Measurements from ENCODE around the gene UBIAD1.

Gene UBIAD1

GRCh38 chr1:11311816-11312755 is 39.1 kb downstream of the UBIAD1 start:
- DNase-seq (ENCODE audit: low read depth in 2 of 2), result no peak

DNA sequence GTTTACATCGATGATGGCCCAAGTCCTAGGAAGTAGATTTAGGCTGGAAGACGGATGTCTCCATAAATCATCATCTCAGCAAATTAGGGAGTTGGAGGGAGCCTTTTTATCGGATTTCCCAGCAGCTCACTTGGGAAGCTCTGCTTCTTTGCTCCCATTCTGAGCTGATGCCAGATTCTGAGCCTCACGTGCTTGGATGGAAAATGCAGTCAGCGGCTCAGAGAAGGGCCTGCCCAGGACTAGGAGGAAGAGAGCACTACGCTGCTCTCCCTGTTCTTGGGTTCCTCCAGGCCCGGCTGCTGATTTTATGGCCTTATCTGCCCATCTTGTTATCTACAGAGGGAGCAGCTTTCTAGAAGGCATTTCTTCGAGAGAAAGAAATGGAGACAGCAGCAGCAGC is 42.0 kb downstream of the UBIAD1 start:
- DNase-seq (ENCODE audit: low read depth in 2 of 2), result no peak

DNA sequence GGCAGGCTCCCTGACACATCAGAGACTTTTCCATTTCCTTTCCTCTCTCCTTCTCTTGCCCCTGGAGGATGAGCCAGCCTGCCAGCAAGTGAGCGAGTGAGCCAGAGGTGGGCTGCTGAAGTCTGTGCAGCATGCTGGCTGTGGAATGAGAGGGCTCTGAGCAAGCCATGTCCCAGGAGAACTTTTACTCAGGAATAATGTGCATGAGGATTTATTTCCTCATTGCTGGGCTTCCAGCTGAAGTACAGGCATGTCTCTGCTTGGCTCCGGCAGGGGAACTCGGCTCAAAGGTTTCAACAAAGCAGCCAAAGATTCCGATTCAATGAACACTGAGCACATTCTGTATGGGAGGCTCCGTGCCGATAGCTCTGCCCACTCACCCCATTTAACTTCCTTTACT is 43.7 kb downstream of the UBIAD1 start:
- no peak for DNase-seq (ENCODE audit: low read depth in 2 of 2)

DNA sequence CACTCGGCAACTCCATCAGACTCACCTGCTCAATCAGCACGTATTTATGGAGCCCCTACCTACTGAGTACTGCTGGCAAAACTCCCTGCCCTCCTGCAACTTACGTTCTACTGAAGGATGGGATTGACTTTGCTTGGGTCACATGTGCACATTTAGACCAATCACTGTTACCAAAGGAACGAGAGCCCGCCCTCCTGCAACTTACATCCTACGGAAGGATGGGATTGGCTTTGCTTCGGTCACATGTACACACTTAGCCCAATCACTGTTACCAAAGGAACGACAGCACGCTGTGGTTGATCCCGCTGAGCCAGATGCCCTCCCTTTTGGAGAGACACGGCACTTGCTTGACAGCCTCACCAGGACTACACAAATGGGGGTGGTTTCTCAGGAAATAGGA is 46.0 kb downstream of the UBIAD1 start:
- no peak for DNase-seq (ENCODE audit: low read depth in 2 of 2)

DNA sequence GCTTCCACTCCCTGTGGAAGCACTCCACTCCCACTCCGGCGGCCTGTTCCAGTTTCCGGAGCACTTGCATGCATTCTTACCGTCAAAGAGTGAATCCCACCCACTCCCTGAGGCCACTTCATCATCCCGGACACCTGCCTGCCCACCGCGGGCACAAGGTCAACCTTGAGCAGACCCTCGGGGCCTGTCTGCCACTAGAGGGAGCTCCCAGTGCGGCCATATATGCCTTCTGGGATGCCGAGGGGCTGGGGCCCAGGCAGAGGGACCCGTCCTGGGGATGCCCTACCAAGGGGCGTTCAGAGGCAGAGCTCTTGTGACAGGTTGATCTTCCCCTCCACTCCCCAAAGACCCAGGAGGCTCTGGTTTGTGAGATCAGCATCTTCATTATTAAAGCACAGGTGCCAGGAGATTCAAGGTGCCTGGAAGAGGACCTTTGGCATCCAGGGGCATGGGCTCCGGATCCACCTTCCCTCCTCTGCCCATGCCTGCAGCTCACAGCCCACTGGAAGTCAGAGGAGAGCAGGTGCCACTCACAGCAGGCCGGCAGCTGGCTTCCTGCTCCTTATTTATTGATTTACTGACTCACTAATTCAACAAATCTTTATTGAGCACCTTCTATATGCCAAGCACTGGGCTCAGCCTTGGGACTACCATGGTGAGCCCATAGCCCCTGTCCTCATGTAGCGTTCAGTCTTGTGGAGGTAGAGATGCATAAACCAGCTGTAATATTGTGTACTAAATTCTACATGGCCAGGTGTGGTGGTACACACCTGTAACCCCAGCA is 47.3 kb downstream of the UBIAD1 start:
- DNase-seq (ENCODE audit: low read depth in 2 of 2), result peak; percentile 37 to 39

DNA sequence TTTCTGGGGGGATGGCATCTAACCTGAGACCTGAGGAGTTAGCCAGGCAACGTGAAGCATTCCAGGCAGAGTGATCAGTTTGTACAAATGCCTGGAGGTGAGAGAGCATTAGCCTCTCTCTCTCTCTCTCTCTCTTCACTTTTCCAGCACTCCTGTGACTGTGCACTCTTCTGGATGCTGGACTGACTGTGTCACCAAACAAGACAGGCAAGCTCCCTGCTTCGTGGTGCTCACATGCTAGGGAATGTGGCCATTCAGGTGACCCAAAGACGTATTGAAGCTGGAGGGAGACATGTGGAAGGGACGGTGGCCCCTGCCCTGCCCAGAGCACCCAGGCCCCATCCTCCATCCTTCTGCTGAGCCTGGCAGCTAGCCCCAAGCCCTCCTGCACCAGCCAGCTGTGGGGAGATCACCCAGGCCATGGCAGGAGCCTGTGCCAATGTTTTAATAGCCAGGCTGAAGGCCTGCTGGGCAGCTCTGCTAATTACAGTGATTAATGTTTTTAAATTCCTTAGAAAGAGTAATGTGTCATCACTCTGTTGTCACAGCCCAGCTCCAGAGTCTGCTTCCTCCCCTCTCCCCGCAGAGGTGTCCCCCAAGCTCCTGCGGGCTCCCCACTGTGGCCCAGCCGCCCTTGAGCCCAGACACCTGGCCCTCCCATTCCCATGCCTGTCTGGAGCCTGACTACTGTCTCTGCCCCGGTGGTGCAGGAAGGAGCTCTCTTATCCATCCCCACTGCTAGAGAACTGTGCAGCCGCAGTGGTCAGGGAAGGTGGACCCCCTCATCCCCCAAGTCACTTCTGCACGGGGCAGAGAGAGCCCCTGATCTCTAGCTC is 48.9 kb downstream of the UBIAD1 start:
- no peak for DNase-seq (ENCODE audit: low read depth in 2 of 2)

GRCh38 chr1:11324567-11325165 is 51.7 kb downstream of the UBIAD1 start:
- no peak for DNase-seq (ENCODE audit: low read depth in 2 of 2)

GRCh38 chr1:11326070-11326469 is 53.1 kb downstream of the UBIAD1 start:
- no peak for DNase-seq (ENCODE audit: low read depth in 2 of 2)

- DNase-seq (ENCODE audit: low read depth in 2 of 2), result no peak
Observed at GRCh38 chr1:11328444-11328843, 55.4 kb downstream of the UBIAD1 start.

DNA sequence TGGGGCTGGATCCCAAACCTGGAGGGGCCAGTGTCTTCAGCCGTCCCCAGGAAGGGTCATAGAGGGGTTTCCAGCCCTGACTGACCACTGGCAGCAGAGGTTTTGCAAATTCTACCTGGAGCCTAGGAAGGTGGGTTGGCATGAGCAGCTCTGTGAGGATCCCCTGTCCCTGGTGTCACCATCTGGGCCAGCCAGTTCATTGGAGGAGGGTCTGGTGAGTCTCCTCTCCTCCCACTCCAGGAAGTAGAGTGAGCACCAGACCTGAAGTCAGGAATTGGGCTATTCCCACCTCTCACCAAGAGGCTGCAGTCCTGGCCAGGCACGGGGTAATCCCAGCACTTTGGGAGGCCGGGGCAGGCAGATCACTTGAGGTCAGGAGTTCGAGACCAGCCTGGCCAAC is 57.4 kb downstream of the UBIAD1 start:
- no peak for DNase-seq (ENCODE audit: low read depth in 2 of 2)

- no peak for DNase-seq (ENCODE audit: low read depth in 2 of 2)
Observed at GRCh38 chr1:11331036-11331944, 58.3 kb downstream of the UBIAD1 start.

GRCh38 chr1:11331945-11332546 is 59.0 kb downstream of the UBIAD1 start:
- no peak for DNase-seq (ENCODE audit: low read depth in 2 of 2)

DNA sequence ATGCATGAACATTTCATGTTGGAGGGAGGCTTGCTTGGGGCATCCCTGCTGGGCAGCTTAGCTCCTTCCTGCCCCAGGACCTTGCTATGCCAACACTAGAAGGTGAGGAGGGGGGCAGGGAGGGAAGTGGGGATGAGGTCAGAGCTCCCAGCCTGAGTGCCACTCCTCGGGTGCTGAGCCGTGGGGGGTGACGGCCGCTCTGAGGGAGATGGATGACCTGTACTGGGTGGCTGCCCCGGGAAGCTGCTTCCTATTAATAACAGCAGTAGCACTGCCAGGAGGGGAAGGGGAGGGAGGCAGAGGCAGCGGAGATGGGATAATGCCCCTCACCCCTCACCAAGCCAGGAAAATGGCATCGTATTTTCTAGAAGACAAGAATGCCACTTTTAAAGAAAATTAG is 60.6 kb downstream of the UBIAD1 start:
- no peak for DNase-seq (ENCODE audit: low read depth in 2 of 2)

GRCh38 chr1:11334261-11334804 is 61.3 kb downstream of the UBIAD1 start:
- DNase-seq (ENCODE audit: low read depth in 2 of 2), result no peak

GRCh38 chr1:11334821-11335220 is 61.8 kb downstream of the UBIAD1 start:
- no peak for DNase-seq (ENCODE audit: low read depth in 2 of 2)

DNA sequence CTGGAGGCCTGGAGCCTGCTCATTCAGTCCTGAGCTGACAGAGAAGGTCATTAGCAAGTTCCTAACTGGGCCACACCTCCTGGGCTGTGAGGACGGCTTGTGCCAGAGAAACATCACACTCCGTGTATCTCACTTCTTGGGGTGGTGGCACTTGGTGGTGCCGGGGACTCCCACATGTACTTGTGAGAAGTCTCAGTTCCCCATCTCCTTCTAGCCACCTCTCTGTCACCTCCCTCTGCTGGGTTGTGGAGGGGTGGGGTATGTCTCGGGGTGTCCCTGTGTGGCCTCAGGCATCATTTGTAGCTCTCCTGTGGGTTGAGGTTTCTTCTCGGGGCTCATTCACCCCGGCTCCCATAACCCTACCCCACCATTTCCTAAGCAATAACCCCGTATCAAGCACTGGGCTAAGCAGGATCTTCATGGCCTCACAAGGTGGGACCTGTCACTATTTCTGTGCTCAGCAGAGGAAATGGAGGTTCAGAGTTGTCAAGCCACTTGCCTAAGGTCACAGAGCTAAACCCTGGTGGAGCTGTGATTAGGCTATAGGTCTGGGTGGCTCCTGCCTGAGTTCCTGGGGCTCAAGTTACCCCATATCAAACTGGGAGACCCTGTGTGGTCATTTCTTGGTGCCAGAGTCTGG is 62.5 kb downstream of the UBIAD1 start:
- no peak for DNase-seq (ENCODE audit: low read depth in 2 of 2)

DNA sequence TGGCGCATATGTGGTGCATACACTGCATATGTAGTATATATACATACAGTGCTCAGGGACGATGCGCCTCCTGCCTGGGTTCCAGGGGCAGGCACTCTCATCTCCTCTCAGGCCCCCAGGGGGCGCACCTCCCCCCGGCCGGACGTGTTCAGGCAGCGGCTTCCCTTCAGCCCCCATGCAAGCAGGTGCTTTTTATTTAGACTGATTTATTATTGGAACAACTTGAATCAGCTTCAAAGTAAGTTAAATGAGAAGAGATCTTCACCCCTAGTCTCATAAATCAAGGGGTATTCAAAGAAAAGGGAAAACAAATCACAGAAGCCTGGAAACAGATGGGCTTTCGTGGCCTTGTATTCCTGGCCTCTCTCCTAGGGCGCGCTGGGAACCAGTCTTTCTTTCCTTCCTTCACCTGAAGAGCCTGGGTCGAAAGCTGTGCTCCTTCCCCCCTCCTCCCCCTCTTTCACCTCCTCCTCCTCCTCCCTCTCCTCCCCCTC is 64.6 kb downstream of the UBIAD1 start:
- DNase-seq (ENCODE audit: low read depth in 2 of 2), result peak; percentile 54 to 70
